Adipose tissue (tissue), 3 donors: ENCODE results near the gene CDADC1. TPM values are rescaled to one million over a fixed set of nuclear protein-coding genes. Genes with fewer than 3 reads are reported as not detected.

Experiments
- H3K27ac ChIP-seq: one replicate; pipeline ENCODE4 v1.5.1; 2013; ENCODE audit warnings: low read depth, low read length
- WGBS, 3 donors: extraction: QIAGEN DNeasy Blood & Tissue Kit; methylation state at CpG; one replicate each; pipeline ENCODE4 v1.1.7; 2013; 5-methylcytosine and 5-hydroxymethylcytosine counted together
- polyA plus RNA-seq, 3 donors: library from polyadenylated mRNA; stranded (reverse); fragments of 200-250 nt; gene quantifications; one replicate each; pipeline ENCODE4 v1.2.3, GENCODE V29; 2013
- donor health status: healthy with polysubstance abuse.
- donor health status: Bipolar disorder and iron deficiency.
- donor health status: healthy.

CDADC1 gene
- polyA plus RNA-seq, 3 donors: 2.5 to 10.3 (median 5.7) TPM

GRCh38 chr13:49226613-49227012 is 21.1 kb upstream of the CDADC1 start:
- no peak overlapping the region for H3K27ac ChIP-seq
- WGBS, 3 donors: 82 to 92% (median 85%) methylated on average over 5 of the region's 5 CpGs

GRCh38 chr13:49234741-49235140 is 13.0 kb upstream of the CDADC1 start:
- WGBS, 3 donors: 86 to 90% (median 89%) methylated on average over 3 of the region's 3 CpGs
- H3K27ac ChIP-seq: no peak overlapping the region

DNA sequence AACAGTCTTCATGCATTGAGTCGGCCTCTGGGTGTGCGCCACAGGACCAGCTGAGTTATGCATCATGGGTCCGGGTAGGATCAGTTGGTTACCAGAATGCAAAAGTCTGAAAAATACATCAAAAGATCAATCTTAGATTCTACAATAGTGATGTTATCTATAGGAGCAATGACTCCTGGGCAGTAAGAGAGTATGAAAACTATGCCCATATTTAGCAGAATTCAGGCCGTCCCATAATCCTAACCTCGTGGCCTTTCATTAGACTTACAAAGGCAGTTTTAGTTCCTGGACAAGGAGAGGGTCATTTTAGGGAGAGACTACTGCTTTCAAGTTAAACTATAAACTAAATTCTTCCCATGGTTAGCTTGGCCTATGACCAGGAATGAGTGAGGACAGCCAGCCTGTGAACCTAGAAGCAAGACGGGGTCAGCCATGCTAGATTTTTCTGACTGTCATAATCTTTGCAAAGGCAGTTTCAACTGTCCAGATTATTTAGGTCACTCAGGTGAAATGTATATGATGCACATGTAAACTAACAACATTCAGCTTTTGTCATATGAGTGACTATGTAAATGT is 11.8 kb upstream of the CDADC1 start:
- H3K27ac ChIP-seq: no peak overlapping the region
- WGBS, 3 donors: 83 to 90% (median 90%) methylated on average over 6 of the region's 6 CpGs

DNA sequence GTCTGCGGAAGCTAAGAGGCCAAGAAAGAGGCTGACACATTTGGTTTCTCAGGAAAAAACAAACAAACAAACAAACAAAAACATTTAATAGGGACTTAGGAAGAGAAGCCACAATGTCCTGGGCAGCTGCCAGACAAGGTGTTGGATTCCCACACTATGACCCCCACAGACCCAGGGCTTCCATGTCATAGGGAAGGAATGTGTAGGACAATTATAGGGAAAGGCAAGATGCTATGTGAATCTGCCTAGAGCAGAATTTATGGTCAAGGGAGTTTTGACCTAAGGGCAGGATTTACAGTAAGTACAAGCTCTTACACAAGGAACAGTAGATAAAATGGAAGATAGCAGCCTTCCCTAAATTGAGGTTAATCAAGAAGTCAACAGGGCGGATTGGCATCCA is 9.1 kb upstream of the CDADC1 start:
- H3K27ac ChIP-seq: no peak overlapping the region
- 95 to 99% (median 96%) methylated on average over 2 of the region's 2 CpGs for WGBS, 3 donors

DNA sequence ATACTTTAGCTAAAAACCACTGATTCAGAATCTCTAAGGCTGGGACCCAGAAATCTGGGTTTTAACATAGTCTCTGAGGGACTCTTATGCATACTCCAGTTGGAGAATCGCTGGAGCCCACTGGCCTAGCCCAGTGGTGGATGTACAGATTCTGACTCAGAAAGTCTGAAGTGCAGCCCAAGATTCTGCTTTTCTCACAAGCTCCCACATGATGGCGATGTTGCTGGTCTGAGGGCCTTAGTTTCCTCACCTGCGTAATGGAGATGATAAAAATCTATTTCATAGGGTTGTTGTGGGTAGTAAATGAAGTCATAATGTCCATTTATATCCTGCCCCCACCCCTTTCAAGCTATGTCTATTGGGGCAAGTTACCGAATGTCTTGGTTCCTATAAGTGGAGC is 7.7 kb upstream of the CDADC1 start:
- WGBS, 3 donors: 34 to 41% (median 38%) methylated on average over 4 of the region's 4 CpGs
- H3K27ac ChIP-seq: no peak overlapping the region

DNA sequence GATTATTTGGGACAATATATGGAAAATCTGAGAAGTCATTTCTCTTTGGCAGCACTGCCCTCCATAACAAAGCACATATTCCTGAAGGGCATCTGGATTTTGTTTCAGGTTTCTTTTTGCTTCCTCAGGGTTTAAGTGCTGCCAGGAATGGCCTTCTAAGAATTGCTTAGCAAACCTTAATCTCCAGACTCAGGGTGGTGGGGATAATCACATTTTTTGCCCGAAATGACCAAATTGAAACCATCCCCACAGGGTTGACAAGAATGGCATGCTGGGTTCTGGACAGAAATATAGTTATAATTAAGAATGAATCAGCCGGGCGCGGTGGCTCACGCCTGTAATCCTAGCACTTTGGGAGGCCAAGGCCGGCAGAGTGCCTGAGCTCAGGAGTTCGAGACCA is 6.4 kb upstream of the CDADC1 start:
- 93 to 96% (median 96%) methylated on average over 7 of the region's 7 CpGs for WGBS, 3 donors

DNA sequence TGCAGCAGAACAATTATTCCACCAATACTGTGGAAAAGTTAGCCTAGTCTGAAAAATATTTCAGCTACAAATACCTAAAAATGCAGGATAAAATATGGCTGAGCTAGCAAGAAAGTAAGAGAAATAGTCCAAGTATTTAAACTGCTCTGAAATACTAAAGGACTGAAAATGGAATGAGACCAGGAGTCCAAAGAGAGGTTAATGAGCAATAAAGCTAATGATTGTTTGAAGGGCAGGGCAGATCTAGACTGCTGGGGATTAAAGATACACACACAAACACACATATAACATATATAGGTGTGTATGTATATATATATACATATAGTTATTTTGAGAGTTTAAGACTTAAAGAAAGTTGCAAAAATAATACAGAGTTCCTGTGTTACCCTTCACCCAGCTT is 2.6 kb upstream of the CDADC1 start:
- H3K27ac ChIP-seq: no peak overlapping the region

More for the DNA sequence above, 6.4 kb upstream of the CDADC1 start:
- no peak overlapping the region for H3K27ac ChIP-seq

DNA sequence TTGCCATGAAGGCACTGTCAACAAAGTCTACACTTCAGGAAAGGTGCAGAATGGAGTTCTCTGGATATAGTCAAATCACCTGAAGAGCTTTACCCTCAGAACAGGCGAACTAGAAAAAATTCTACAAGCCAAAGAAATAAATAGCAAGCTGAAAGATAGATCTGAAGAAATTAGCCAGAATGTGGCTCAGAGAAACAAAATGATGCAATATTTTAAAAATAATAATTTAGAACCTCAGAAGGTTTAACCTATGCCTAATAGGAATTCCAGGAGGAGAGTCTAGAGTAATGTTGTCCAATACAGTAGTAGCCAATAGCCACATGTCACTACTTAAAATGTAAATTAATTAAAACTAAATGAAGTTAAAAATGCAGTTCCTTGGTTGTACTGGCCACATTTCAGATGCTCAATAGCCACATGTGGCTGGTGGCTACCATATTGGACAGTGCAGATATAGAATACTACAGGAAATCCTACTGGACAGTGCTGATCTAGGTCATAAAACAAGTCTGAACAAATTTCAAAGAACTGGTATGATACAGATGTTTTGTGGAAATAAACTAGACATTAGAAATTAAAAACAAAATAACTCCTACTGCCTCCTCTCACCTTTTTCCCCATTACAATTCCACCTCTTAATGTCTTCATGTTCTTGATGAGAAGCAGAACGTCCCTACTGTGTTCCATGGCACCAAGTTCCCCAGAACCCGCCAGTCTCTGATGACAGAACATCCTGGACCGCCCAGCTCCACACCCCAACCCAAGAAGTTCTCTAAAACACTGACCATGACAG is 679 bp upstream of the CDADC1 start:
- H3K27ac ChIP-seq: peak overlapping the region; percentile 56
- 23 to 26% (median 25%) methylated on average over 4 of the region's 4 CpGs for WGBS, 3 donors

GRCh38 chr13:49248622-49249002 is 887 bp downstream of the CDADC1 start:
- WGBS, 3 donors: 3 to 8% (median 3%) methylated on average over 6 of the region's 6 CpGs

GRCh38 chr13:49251326-49251725 is 3.6 kb downstream of the CDADC1 start:
- 53 to 82% (median 69%) methylated on average over 5 of the region's 5 CpGs for WGBS, 3 donors

More at GRCh38 chr13:49248622-49249002, 887 bp downstream of the CDADC1 start:
- peak overlapping the region; percentile 14 for H3K27ac ChIP-seq

DNA sequence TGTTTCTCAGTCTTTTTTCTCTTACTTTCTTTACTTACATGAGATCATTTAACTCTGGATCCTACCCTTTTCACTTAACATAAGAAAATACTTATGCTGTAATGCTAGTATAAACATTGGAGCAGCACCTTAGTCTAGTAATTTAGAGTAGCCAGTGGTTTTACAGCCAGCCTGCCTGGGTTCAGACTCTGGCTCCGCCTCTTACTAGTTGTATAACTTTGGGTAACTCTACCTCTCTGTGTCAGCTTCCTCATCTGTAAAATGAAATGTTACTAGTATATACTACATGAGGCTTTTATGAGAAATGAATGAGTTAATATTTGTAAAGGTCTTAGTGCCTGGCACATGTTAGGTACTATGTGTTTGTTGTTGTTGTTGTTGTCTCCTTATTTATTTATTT is 5.6 kb downstream of the CDADC1 start:
- no peak overlapping the region for H3K27ac ChIP-seq
- 76 to 95% (median 91%) methylated on average over 1 of the region's 1 CpG for WGBS, 3 donors

More at GRCh38 chr13:49251326-49251725, 3.6 kb downstream of the CDADC1 start:
- H3K27ac ChIP-seq: no peak overlapping the region

DNA sequence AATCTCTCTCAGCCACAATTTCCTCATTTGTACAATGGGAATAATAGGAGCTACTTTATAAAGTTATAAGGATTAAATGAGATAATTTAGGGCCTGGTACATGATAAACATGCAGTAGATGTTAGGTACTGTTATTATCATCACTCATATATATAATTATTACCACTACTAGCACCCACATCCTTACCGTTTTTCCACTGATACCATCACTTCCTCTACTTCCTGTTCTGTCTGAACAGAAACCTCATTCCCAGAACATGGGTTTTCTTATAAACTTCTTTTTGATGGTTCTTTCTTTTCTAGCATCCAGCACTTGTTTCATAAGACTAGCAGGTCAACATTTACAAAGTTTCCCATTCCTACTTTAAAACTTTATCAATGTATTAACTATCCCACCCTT is 6.3 kb downstream of the CDADC1 start:
- WGBS, 3 donors: 32 to 67% (median 35%) methylated on average over 1 of the region's 1 CpG
- H3K27ac ChIP-seq: no peak overlapping the region

DNA sequence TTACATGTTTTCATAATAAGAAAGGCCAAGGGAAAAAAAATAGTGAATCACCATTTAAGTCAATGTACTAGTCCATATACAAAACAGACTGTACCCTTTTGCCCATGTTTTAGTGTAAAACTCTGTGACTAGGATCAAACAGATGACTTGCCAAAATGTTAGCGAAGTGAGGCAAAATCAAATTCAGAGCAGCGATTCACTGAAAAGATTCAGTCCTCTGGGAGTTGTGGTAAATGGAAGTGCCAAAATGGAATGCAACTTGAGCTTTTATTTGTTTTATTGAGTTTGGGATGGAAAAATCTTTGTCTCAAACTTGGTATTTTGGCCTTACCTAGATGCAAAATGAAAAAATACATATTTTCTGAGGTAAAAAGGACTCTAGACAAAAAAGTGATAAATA is 9.1 kb downstream of the CDADC1 start:
- 55 to 88% (median 69%) methylated on average over 2 of the region's 2 CpGs for whole genome bisulfite sequencing, 3 donors
- H3K27ac ChIP-seq: no peak overlapping the region

GRCh38 chr13:49258089-49258796 is 10.5 kb downstream of the CDADC1 start:
- no peak overlapping the region for H3K27ac ChIP-seq
- WGBS, 3 donors: 29 to 85% (median 46%) methylated on average over 3 of the region's 3 CpGs

GRCh38 chr13:49259586-49259985 is 11.9 kb downstream of the CDADC1 start:
- H3K27ac ChIP-seq: no peak overlapping the region
- 91 to 95% (median 91%) methylated on average over 6 of the region's 6 CpGs for WGBS, 3 donors

GRCh38 chr13:49262634-49263033 is 14.9 kb downstream of the CDADC1 start:
- H3K27ac ChIP-seq: no peak overlapping the region
- WGBS, 3 donors: 92 to 98% (median 93%) methylated on average over 6 of the region's 6 CpGs

DNA sequence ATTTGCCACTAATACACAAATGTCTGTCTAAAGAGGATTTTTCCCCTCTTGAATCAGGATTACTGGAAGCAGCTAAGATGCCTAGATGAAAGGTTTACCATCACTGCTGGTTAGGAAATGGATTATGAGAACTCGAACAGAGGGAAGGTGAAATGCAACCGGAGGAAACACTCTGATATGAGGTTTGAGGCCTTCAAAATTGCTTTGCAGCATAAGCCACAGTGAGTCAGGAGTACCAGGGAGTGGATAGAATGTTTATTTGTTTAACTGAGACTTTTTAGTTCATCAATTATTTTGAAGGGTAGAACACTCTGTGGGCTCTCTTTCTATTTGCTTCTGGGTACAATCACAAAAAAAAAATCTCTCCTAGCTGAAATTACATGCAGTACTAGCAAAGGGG is 18.1 kb downstream of the CDADC1 start:
- no peak overlapping the region for H3K27ac ChIP-seq
- 47 to 66% (median 51%) methylated on average over 2 of the region's 2 CpGs for WGBS, 3 donors

- 35 to 48% (median 45%) methylated on average over 1 of the region's 1 CpG for WGBS, 3 donors
- no peak overlapping the region for H3K27ac ChIP-seq
These were observed 23.5 kb downstream of the CDADC1 start for GRCh38 chr13:49271264-49271663.

DNA sequence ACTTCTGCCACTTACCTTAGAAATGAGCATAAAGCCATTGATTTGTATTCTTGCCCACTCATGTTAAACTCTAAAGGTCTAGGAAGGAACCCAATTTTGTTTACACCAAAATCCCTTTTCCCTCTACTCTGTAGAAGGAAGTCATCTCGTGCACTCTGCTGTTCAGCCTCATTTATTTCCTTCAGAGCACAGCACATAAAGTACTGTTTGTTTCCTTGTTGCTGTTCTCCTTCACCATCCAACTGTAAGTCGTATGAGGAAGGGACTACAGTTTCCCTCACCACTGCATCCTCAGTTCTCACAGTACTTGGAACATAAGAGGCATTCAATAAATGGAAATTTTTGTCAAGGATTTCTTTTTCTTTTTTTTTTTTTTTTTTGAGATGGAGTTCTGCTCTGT is 24.6 kb downstream of the CDADC1 start:
- H3K27ac ChIP-seq: no peak overlapping the region
- WGBS, 3 donors: 27 to 56% (median 27%) methylated on average over 2 of the region's 2 CpGs
